AG10803 (cell line): ENCODE measurements around the gene GABRB3.
"Not testable (repeated sequence)": the region's sequence is repeated elsewhere in the genome, so short reads cannot be mapped to it uniquely, and the experiment has no call there.

Source experiments
- DNase-seq: peaks from one replicate; pipeline ENCODE4 v3.0.0; 2010; ENCODE audit warnings: low read depth
- H3K4me3 ChIP-seq: 2 replicates; pipeline ENCODE4 v1.5.1; 2011; ENCODE audit warnings: mild to moderate bottlenecking, low read length, control low read depth
- CTCF ChIP-seq: conservative IDR thresholded peaks from 2 replicates; pipeline ENCODE4 v1.5.1; 2011; ENCODE audit warnings: mild to moderate bottlenecking, low read length, control low read depth, inconsistent platforms

Gene GABRB3

GRCh38 chr15:26721232-26721967 lies 51.5 kb downstream of the GABRB3 start:
- no peak overlapping the region for H3K4me3 ChIP-seq
- no peak for DNase-seq

GRCh38 chr15:26720546-26720945 lies 52.3 kb downstream of the GABRB3 start:
- TF ChIP-seq CTCF: no peak
- DNase-seq: no peak
- no peak overlapping the region for H3K4me3 ChIP-seq

More at GRCh38 chr15:26721232-26721967, 51.5 kb downstream of the GABRB3 start:
- TF ChIP-seq CTCF: no peak

- not testable (repeated sequence) for H3K4me3 ChIP-seq, DNase-seq
Observed at GRCh38 chr15:26719866-26720265, 53.0 kb downstream of the GABRB3 start.

- no peak for TF ChIP-seq CTCF
- no peak overlapping the region for H3K4me3 ChIP-seq
- no peak for DNase-seq
Observed at GRCh38 chr15:26716069-26716468, 56.8 kb downstream of the GABRB3 start.

- DNase-seq: no peak
- no peak overlapping the region for H3K4me3 ChIP-seq
- TF ChIP-seq CTCF: no peak
Observed at GRCh38 chr15:26713498-26713897, 59.4 kb downstream of the GABRB3 start.

- H3K4me3 ChIP-seq: no peak overlapping the region
- no peak for DNase-seq
- TF ChIP-seq CTCF: no peak
Observed at GRCh38 chr15:26712335-26712734, 60.5 kb downstream of the GABRB3 start.

- no peak overlapping the region for H3K4me3 ChIP-seq
- no peak for TF ChIP-seq CTCF
- no peak for DNase-seq
Observed at GRCh38 chr15:26711445-26711844, 61.4 kb downstream of the GABRB3 start.
